Gastroesophageal sphincter (tissue), 4 donors: ENCODE data around the gene COLEC12. TPM values are rescaled to one million over a fixed set of nuclear protein-coding genes. Genes with fewer than 3 reads are reported as not detected.

ENCODE experiments used
- ATAC-seq: fragments of 150-250 bp; one replicate; pipeline ENCODE4 v1.9.1; 2016; ENCODE audit warnings: mild to moderate bottlenecking, moderate library complexity
- H3K27ac ChIP-seq, 4 donors: fragments of 200-600 bp; sonication (generic) in 3 of 4; 1 replicate in 3 of 4; 2 replicates in 1 of 4; pipeline ENCODE4 v1.5.1; 2016 to 2019
- H3K27me3 ChIP-seq: fragments of 200-600 bp; sonication (generic); one replicate; pipeline ENCODE4 v1.5.1; 2019
- H3K36me3 ChIP-seq, 2 donors: fragments of 200-600 bp; sonication (generic); one replicate each; pipeline ENCODE4 v1.5.1; 2019; ENCODE audit warnings: control low read depth in 1 of 2
- H3K4me1 ChIP-seq, 3 donors: fragments of 200-600 bp; sonication (generic); 1 replicate in 2 of 3; 2 replicates in 1 of 3; pipeline ENCODE4 v1.5.1; 2016 to 2019; ENCODE audit warnings: control low read depth in 2 of 3
- H3K4me3 ChIP-seq, 2 donors: fragments of 200-600 bp; sonication (generic); one replicate each; pipeline ENCODE4 v1.5.1; 2019; ENCODE audit warnings: mild to moderate bottlenecking in 1 of 2, moderate library complexity in 1 of 2
- H3K9me3 ChIP-seq, 3 donors: fragments of 200-600 bp; sonication (generic); one replicate each; pipeline ENCODE4 v1.5.1; 2017 to 2019; ENCODE audit warnings: control low read depth in 2 of 3
- EP300 ChIP-seq: sonication (generic); formaldehyde crosslinking; IDR thresholded peaks from one replicate; pipeline ENCODE4 v1.6.1; 2017; ENCODE audit warnings: antibody characterized with exemption, mild to moderate bottlenecking
- POLR2A ChIP-seq, 2 donors: fragments of 450-650 bp; IDR thresholded peaks; one replicate each; pipeline ENCODE4 v1.6.1; 2017; ENCODE audit warnings: antibody characterized with exemption in 2 of 2, mild to moderate bottlenecking in 2 of 2, moderate library complexity in 1 of 2
- POLR2AphosphoS5 ChIP-seq: sonication (generic); formaldehyde crosslinking; IDR thresholded peaks from one replicate; pipeline ENCODE4 v1.6.1; 2017; ENCODE audit warnings: antibody characterized with exemption
- WGBS, 2 donors: methylation state at CpG; one replicate each; pipeline ENCODE4 v1.1.5; 2018; ENCODE audit warnings: low coverage in 1 of 2; 5-methylcytosine and 5-hydroxymethylcytosine counted together
- total RNA-seq, 4 donors: library from RNA; depleted of rRNA; stranded (reverse); fragments of >200 nt; gene quantifications; one replicate each; pipeline ENCODE4 v1.1.0, GENCODE V29; 2016
- TF ChIP-seq, protein P1 (sequence below), 4 experiments: fragments of 200-600 bp in 2 of 4; fragments of 450-650 bp in 2 of 4; sonication (generic) in 1 of 4; IDR thresholded peaks; one replicate each; pipeline ENCODE4 v1.5.1; 2017 to 2019; ENCODE audit warnings: antibody characterized with exemption in 4 of 4, mild to moderate bottlenecking in 2 of 4, moderate library complexity in 2 of 4

The COLEC12 gene
- total RNA-seq, 4 donors from 2014 or later = 21.2 to 40.1 (median 37.1) TPM

DNA sequence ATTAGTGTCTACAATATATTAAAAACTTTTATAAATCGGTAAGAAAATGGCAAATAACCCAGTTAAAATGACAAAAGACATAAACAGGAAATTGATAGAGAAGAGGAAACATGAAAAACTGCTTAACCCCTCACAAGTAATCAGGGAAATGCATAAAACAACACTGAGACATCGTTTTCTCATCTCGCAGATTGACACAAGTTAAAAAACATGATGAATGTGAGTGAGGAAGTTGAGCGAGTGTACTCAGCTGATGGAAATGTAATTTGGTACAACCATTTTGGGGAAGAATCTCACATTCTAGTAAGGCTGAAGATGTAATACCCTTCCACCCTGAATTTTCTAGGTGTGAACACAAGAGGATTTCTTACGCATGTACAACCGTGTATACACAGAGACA is 214.7 kb downstream of the COLEC12 start:
- no peak overlapping the region for H3K27ac ChIP-seq
- 70 to 74% methylated on average over 6 of the region's 6 CpGs for WGBS, 2 donors
- ATAC-seq = no peak
- H3K4me1 ChIP-seq = no peaks in the 10 kb centered on the region
- H3K9me3 ChIP-seq = no peaks in the 10 kb centered on the region
- H3K4me3 ChIP-seq = no peak overlapping the region
- H3K36me3 ChIP-seq = no peaks in the 10 kb centered on the region
- no peak for TF ChIP-seq EP300
- TF ChIP-seq, protein P1, sequence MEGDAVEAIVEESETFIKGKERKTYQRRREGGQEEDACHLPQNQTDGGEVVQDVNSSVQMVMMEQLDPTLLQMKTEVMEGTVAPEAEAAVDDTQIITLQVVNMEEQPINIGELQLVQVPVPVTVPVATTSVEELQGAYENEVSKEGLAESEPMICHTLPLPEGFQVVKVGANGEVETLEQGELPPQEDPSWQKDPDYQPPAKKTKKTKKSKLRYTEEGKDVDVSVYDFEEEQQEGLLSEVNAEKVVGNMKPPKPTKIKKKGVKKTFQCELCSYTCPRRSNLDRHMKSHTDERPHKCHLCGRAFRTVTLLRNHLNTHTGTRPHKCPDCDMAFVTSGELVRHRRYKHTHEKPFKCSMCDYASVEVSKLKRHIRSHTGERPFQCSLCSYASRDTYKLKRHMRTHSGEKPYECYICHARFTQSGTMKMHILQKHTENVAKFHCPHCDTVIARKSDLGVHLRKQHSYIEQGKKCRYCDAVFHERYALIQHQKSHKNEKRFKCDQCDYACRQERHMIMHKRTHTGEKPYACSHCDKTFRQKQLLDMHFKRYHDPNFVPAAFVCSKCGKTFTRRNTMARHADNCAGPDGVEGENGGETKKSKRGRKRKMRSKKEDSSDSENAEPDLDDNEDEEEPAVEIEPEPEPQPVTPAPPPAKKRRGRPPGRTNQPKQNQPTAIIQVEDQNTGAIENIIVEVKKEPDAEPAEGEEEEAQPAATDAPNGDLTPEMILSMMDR (IDR thresholded peaks at IDR 0.05) = no peak
- TF ChIP-seq POLR2A (IDR thresholded peaks at IDR 0.05) = no peak
- no peak for TF ChIP-seq POLR2AphosphoS5
- H3K27me3 ChIP-seq = no peaks in the 10 kb centered on the region

DNA sequence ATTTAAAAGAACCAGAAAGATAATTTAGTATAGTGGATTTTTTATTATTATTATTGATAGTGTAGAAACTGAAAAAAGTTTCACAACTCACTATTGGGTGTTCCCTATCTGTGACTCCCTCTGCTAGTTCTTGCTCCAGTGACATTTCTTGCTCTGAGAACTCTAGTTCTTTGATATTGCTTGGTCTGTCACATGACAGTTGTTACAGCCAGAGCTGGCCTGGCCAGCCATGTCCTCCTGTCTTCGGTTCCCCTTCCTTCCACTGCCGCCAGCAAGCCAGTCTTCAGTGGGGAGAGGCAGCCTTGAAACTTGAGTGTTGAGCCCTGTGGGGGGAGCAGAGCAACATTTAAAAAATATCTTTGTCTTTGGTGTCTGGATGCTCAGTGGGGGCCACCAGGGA is 225.0 kb downstream of the COLEC12 start:
- no peak overlapping the region for H3K27ac ChIP-seq
- H3K36me3 ChIP-seq = no peaks in the 10 kb centered on the region
- WGBS, 2 donors = 57% methylated on average over 1 of the region's 2 CpGs; no CpG with 5 or more reads in 1 of the 2 donors
- H3K9me3 ChIP-seq = peaks cover 0 to 12% (median 0%) of the 10 kb centered on the region in 3 donors
- TF ChIP-seq POLR2AphosphoS5 = no peak
- TF ChIP-seq, protein P1 (IDR thresholded peaks at IDR 0.05) = no peak
- no peak for TF ChIP-seq EP300
- TF ChIP-seq POLR2A (IDR thresholded peaks at IDR 0.05) = no peak
- no peaks in the 10 kb centered on the region for H3K27me3 ChIP-seq
- H3K4me3 ChIP-seq = no peak overlapping the region
- ATAC-seq = peak; percentile 43
- no peaks in the 10 kb centered on the region for H3K4me1 ChIP-seq

DNA sequence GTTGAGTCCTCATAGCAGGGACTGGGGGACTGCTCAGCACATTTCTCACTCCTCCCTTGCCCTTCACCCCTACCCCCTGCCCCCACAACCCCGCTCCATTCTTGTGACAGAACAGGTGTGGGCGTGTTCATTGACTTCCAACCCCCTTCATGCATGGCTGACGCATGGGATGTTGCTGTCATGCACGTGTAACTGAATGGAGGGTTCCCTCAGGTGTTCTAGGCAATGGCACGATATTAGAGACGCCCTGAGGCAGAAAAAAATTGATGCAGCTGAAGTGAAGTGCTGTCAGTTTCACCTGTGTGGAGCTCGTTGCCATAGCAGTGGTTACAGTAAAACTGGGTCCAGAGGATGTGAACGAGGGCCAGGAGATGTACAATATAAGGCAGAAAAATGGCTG is 226.2 kb downstream of the COLEC12 start:
- TF ChIP-seq POLR2AphosphoS5 = no peak
- TF ChIP-seq, protein P1 (IDR thresholded peaks at IDR 0.05) = no peak
- no peak for TF ChIP-seq POLR2A (IDR thresholded peaks at IDR 0.05)
- TF ChIP-seq EP300 = no peak
- no peaks in the 10 kb centered on the region for H3K36me3 ChIP-seq
- WGBS, 2 donors = 60 to 64% methylated on average over 2 to 5 of the region's 8 CpGs
- no peak overlapping the region for H3K4me3 ChIP-seq
- peaks cover 0 to 12% (median 0%) of the 10 kb centered on the region in 3 donors for H3K9me3 ChIP-seq
- no peaks in the 10 kb centered on the region for H3K27me3 ChIP-seq
- peaks cover 0 to 4% (median 0%) of the 10 kb centered on the region in 3 donors for H3K4me1 ChIP-seq
- H3K27ac ChIP-seq = no peak overlapping the region
- no peak for ATAC-seq

DNA sequence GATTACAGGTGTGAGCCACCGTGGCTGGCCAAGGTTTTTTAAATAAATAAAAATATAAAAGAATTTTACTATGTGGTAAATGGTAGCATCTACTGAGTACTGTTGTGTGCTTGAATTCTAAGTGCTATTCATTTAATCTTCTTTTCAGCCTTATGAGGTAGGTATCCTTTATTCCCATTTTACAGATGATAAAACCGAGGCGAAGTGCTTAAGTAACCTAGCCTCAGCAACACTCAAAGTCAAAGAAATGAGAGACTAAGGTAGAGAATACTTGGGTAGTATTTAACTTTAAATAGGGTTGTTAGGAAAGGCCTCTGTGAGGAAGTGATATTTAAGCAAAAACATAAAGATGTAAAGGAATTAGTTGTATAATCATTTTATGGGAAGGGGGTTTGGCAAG is 227.0 kb downstream of the COLEC12 start:
- Histone ChIP-seq H3K4me3 (no peak overlapping the region), H3K27me3 (no peaks in the 10 kb centered on the region), H3K9me3 (peaks cover 0 to 6% (median 0%) of the 10 kb centered on the region in 3 donors), H3K36me3 (no peaks in the 10 kb centered on the region), H3K27ac (no peak overlapping the region), H3K4me1 (peaks cover 0 to 12% (median 0%) of the 10 kb centered on the region in 3 donors)
- TF ChIP-seq EP300 = no peak
- TF ChIP-seq POLR2AphosphoS5 = no peak
- TF ChIP-seq, protein P1 (IDR thresholded peaks at IDR 0.05) = no peak
- no peak for TF ChIP-seq POLR2A (IDR thresholded peaks at IDR 0.05)
- 87 to 100% methylated on average over 2 to 3 of the region's 3 CpGs for WGBS, 2 donors
- ATAC-seq = no peak

DNA sequence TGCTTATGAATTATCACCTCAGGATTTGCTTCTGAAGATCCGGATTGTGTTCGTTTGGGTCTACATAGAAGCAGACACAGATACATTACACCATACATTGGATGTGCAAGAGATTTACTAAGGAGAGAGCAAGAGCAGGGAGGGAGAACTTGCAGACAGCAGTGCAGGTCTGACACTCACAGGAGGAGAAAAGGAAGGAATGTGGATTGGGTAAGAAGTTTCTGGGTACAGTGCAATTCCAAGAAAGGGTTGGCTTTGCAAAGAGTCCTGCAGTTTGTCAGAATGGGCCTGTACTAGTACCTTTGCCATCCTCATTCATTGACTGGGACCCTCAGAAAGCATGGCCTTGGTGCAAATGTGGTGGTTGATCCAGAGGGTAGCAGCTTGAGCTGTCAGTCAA is 227.9 kb downstream of the COLEC12 start:
- no peaks in the 10 kb centered on the region for H3K27me3 ChIP-seq

More for the DNA sequence above, 227.9 kb downstream of the COLEC12 start:
- no peak overlapping the region for H3K4me3 ChIP-seq
- H3K4me1 ChIP-seq = peaks cover 0 to 12% (median 0%) of the 10 kb centered on the region in 3 donors
- no peak overlapping the region for H3K27ac ChIP-seq
- H3K36me3 ChIP-seq = no peaks in the 10 kb centered on the region
- H3K9me3 ChIP-seq = no peaks in the 10 kb centered on the region
- TF ChIP-seq POLR2A (IDR thresholded peaks at IDR 0.05) (no peak), EP300 (no peak), POLR2AphosphoS5 (no peak)
- TF ChIP-seq, protein P1 (IDR thresholded peaks at IDR 0.05) = no peak
- no peak for ATAC-seq
- 85% methylated on average over 2 of the region's 2 CpGs for WGBS, 2 donors
